NCI-H510A treated with DMSO at 0.1 percent for 48 hours (cell line): ENCODE measurements around the gene AS3MT.
"Not testable (repeated sequence)": the region's sequence is repeated elsewhere in the genome, so short reads cannot be mapped to it uniquely, and the experiment has no call there.

Experiments
- DNase-seq: peaks from one replicate; lab custom pipeline; 2025; lab: John Stamatoyannopoulos, UW

Gene AS3MT, protein sequence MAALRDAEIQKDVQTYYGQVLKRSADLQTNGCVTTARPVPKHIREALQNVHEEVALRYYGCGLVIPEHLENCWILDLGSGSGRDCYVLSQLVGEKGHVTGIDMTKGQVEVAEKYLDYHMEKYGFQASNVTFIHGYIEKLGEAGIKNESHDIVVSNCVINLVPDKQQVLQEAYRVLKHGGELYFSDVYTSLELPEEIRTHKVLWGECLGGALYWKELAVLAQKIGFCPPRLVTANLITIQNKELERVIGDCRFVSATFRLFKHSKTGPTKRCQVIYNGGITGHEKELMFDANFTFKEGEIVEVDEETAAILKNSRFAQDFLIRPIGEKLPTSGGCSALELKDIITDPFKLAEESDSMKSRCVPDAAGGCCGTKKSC

DNA sequence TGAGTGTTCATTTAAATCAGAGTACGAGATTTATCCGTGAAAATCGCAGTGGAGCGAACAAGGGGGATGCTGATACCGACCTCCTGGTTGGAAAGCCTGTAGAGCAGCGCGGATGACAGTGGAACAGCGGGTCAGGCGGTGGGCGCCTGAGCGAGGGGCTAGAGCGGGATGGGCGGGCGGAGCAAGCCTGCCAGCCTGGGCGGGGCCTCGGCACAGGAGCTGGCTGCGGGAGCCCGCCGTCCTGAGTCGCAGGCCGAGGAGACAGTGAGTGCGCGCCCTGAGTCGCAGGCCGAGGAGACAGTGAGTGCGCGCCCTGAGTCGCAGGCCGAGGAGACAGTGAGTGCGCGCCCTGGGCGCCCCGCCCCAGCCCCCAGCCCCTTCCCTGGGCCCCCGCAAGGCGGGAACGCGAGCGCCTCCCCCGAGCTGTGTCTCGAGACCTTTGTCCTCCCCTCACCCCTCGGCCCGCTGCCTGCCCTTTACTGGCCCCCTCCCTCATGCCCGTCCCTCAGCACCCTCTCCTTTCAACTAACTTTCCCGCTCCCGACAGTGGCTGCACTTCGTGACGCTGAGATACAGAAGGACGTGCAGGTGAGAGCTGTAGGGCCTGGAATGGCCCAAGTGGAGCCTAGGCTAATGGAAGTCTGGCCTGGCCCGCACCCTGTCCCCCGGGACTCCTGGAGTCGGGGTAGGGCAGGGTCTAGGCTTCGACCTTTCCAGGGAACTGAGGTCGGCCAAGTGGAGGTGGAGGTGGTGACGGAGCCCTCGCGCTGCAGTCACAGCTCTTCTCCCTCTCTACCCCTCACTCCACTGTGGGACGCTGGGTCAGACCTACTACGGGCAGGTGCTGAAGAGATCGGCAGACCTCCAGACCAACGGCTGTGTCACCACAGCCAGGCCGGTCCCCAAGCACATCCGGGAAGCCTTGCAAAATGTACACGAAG is at the start of gene AS3MT:
Gene AS3MT (plus strand): TSS at position 213 of the 941 bp plus-strand sequence. CDS start 123 bp downstream, at position 336.
- peak; percentile 53 for DNase-seq

DNA sequence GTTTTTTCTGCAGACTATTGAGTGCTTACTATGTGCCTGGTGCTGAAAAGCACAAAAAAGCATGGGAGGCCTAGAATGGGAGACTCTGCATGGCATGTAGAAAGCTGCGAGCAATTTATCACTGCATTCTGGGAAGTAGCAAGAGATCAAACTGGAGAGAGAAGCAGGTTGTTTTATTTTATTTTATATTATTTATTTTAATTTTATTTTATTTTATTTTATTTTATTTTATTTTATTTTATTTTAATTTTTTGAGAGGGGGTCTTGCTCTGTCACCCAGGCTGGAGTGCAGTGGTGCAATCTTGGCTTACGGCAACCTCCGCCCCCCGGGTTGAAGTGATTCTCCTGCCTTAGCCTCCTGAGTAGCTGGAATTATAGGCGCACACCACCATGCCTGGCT is 49.3 kb upstream of the AS3MT start:
- not testable (repeated sequence) for DNase-seq

DNA sequence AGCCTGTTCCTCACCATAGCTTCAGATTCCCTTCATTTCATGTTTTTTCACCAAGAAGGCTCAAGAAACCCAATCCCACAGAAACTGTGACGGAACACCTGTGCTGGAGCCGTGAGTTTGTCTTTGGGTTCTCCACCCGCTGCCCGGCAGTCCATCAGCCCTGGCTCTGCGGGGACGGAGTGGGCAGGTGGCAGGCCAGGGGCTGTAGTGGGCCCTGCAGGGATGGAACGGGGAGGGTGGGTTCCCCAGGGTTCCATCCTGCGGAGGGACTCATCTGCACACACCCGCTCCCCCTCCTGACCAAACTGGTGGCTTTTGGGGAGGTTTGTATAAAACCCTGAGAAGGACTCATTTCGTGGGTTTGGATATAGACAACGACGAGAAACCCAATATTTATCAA is 47.0 kb upstream of the AS3MT start:
- DNase-seq = no peak

DNA sequence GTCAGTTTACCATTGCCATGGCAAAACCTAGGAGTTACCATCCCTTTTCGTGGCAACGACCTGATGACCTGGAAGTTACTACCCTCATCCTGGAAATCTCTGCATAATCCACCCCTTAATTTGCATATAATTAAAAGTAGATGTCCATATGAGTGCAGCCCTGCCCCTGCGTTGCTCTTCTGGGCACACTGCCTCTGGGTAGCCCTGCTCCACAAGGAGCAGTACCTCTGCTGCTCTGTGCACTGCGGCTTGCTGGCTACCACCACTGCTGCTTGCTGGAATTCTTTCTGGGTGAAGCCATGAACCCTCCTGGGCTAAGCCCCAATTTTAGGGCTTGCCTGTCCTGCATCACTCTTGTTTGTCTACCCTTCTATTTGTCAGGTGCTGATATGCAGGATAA is 44.6 kb upstream of the AS3MT start:
- no peak for DNase-seq

DNA sequence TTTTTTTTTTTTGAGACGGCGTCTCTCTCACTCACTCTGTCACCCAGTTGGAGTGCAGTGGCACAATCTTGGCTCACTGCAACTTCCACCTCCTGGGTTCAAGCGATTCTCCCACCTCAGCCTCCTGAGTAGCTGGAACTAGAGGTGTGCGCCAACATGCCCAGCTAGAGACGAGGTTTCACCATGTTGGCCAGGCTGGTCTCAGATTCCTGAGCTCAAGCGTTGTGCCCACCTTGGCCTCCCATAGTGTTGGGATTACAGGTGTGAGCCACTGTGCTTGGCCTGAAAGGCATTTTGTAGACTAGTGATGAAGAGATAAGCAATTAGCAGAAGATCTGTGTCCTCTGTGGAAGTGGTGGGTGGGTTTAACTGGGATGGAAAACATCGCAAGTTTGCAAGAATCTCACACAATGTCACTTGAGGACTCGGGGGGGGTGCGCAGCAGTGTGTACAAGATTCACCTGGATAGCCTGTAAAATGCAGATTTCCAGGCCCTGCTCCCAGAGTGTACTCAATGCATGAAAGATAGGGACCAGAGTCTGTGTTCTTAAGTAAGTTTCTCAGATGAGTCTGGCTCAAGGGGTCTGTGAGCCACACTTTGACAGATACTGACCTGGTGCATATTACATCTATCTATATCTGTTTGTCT is 43.0 kb upstream of the AS3MT start:
- DNase-seq = no peak

DNA sequence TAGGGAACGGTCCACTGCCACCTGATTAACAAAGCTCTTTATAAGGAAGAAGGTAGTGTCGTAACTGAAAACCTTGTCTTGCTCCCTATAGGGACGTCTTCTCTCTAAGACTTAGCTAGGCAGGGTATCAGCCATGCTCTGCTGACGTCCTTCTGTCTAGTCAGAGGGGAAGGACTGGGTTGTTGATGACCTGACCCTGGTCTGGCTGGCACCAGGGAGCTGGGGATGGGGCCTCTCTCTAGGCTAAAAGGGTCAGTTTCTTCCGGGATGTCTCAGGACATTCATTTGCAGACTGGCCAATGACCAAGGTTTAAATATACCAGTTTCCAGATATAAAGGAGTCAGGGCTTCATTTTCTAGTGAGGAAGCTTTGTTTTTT is 41.7 kb upstream of the AS3MT start:
- DNase-seq = no peak

DNA sequence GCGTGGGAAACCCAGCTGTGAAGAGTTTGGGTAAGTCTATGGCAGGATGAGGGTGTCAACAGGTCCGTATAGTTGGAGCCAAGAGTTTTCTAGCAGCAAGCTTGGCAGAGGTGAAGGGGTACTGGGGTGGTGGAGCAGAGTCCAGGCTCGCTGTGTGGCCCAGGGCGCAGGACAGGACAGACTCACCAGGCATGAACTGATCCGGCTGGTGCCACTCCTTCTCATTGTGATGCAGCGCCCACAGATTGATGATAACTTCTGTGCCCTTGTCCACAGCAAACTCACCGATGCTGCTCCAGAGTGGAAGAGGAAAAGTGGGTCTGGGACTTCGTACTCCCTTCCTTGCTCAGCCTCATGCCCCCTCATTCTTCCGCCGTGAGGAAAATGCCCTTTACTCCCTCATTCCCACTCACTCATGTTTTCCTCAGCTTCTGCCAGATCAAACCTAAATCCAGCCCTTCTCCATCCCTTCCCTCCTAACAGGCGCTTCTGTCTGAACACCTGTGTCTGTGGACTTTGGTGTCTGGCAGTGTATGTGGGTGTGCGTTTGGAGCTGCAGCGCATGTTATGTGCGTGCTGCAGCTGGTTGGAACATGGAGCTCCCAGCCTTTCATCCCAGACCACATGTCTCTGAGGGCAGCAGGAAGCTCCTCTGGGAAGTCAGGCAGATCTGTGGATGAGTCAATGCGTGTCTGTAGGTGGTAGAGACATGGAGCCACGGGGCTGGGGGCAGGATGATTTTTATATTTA is 37.8 kb upstream of the AS3MT start:
- DNase-seq = no peak

DNA sequence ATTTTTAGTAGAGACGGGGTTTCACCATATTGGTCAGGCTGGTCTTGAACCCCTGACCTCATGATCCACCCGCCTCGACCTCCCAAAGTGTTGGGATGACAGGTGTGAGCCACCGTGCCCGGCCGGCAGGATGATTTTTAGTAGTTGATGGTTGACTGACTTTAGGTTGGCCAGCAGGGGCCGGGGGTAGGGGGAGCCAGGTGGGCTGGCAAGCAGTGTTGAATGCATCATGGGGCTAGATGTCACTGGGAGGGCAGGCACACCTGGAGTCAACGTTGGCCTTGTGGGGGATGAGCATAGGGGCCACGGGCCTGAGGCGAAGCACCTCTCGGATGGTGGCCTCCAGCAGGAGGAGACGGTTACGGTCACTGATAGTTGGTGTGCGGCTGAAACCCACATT is 37.0 kb upstream of the AS3MT start:
- DNase-seq = no peak

DNA sequence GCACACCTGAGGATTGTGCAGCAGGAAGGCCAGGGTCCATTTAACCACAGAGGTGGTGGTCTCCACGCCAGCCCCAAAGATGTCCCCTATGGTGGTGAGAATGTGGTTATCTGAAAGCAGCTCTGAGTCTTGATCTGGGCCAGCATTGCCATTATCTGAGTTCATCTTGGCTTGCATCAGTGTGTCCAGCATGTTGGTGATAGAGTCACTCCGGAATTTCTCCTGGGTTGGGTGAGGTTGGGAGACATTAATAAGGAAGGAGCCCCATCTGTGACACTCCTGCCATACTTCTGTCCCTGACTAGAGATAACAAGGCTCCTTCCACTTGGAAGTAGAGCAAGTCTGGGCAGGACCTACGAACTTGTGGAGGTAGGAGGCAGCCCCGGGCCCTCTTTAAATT is 36.3 kb upstream of the AS3MT start:
- no peak for DNase-seq

DNA sequence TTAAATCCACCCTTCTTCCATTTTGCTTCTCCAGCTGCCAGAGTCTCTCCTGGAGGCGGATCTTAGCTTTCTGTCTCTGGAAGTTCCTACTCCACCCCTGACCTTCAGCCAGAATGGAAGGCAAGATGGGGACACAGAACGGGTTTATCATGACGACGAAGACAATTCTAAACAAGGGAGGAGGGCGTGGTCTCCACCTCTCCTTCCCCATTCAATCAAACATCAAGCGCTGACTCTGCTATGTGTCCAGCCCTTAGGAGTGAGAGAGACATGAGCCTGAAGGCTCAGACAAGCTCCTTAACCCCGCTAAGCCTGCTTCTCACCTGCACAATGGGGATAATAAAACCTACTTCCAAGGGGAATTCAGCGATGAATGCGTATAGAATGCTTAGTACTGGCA is 35.1 kb upstream of the AS3MT start:
- no peak for DNase-seq

DNA sequence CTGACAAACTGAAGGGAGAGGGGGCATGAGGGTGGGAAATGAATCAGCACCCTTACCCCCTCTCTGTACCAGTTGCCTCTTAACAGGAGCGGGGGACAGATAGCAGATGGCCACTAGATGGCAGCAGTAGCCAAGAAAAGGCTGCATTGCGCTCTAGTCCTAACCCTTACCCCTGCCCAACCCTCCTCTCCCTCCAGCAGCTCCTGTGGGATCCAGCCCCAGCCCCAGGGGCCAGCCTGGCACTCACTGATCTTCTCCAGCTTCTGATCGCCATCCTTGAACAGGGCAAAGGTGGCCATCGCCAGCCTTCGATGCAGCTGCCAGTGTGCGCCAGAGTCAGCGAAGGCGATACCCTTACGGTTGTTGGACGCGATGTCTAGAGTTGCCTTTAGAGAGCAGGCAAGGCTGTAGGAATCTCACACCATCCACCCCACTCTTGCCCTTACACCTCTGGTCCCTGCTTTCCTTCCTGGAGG is 34.2 kb upstream of the AS3MT start:
- DNase-seq = peak; percentile 77

DNA sequence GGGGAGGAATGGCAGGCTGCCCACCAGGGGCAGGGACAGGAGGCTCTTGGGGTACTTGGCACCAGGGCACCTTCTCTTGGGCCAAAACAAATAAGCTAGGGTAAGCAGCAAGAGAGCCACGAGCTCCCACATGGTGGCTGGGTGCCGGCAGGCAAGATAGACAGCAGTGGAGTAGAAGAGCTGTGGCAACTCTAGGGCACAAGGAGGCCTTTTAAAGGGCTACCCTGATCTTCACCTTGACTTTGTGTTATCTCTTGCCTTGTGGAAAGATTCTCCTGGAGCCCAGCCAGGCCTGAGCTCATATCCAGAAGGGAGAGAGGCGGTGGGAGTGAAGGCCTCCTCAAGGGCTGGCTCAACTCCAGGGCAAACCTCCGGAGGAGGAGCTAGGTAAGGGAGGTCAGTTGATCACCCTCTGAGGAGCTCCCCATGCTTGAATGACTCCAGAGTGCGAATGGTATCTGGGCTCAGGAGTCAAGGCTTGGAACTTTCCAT is 32.0 kb upstream of the AS3MT start, which contains the start of gene CYP17A1:
Gene CYP17A1 (minus strand): TSS at position 184 of the 492 bp plus-strand sequence. CDS start 52 bp downstream, at position 132.
- no peak for DNase-seq

DNA sequence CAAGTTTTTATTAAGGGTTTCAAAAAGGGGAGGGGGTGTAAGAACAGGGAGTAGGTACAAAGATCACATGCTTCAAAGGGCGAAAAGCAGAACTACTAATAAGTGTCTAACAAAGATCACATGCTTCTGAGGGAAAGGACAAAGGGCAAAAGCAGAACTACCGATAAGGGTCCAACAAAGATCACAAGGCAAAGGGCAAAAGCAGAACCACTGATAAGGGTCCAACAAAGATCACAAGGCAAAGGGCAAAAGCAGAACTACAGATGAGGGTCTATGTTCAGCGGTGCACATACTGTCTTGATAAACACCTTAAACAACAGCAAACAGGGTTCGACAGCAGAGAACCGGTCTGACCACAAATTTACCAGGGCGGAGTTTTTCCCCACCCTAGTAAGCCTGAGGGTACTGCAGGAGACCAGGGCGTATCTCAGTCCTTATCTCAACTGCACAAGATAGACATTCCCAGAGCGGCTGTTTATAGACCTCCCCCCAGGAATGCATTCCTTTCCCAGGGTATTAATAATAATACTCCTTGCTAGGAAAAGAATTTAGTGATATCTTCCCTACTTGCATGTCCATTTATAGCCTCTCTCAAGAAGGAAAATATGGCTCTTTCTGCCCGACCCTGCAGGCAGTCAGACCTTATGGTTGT is 30.9 kb upstream of the AS3MT start:
- DNase-seq = not testable (repeated sequence)

DNA sequence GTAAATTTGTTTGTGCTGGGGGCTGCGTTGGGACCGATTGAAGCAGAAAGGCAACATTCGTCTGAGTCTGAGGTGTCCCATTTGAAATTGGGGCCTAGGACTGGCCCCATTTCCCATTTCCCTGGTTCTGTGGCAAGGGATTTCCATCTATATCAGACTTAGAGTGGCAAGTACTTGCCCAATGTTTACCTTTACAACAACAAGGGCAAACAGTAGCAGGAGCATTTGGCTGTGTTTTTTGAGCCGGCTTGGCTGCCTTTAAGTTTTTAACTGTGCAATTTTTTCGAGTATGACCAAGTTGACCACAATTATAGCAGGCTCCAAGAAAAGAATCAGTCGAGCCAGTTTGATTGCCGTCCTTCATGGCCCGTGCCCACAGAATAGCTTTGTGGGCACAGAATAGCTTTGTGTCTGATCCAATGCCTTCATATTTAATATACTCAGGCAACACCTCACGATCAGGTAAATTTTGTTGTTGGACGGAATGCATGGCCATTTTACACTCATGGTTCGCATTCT is 27.4 kb upstream of the AS3MT start:
- DNase-seq = no peak

DNA sequence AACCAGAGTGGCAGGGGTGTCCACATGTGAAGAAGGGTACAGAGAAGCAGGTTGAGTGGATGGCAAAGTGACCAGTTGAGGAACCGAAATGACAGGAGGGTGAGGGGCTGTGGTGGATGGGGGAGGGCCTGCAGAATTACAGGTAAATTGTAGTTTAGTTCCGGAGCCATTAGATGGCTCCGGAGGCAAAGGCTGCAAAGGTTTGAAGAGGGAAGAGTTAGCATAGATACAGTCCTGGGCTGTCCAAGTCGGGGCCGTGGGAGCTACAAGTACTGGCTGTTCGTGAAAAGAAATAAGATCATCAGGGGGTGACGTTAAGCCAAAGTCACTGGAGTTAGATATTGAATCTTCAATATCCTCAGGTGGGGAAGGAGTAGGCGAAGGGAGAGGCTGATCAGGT is 26.1 kb upstream of the AS3MT start:
- not testable (repeated sequence) for DNase-seq

DNA sequence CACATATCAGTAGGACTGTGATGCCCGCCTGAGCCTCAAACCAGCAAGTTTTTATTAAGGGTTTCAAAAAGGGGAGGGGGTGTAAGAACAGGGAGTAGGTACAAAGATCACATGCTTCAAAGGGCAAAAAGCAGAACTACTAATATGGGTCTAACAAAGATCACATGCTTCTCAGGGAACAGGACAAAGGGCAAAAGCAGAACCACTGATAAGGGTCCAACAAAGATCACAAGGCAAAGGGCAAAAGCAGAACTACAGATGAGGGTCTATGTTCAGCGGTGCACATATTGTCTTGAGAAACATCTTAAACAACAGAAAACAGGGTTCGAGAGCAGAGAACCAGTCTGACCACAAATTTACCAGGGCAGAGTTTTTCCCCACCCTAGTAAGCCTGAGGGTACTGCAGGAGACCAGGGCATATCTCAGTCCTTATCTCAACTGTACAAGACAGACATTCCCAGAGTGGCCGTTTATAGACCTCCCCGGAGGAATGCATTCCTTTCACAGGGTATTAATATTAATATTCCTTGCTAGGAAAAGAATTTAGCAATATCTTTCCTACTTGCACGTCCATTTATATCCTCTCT is 25.0 kb upstream of the AS3MT start:
- not testable (repeated sequence) for DNase-seq

DNA sequence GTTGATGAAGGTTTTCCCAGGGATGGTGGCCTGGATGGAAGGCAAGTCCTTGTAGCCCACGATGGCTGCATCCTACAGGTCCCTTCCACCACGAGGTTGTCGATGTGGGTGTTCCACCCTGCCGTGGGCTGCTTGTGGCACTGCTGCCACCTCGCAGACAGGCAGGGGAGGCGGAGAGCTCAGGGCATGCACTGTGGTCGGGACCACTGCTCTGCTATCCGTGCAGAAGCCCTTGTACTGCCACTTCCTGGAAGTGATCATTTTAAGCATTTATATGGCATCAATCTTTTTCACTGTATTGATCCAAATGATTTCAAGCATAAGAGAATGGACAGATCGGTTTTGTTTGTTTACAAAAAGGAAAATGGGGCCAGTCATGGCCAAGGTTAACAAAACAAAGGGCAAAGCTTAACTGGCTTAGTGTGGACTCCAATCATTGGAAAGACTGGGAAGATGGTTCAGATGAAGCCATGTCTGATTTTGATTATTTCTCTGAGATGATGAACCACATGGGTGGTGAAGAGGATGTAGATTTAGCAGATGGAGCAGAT is 23.8 kb upstream of the AS3MT start:
- no peak for DNase-seq

DNA sequence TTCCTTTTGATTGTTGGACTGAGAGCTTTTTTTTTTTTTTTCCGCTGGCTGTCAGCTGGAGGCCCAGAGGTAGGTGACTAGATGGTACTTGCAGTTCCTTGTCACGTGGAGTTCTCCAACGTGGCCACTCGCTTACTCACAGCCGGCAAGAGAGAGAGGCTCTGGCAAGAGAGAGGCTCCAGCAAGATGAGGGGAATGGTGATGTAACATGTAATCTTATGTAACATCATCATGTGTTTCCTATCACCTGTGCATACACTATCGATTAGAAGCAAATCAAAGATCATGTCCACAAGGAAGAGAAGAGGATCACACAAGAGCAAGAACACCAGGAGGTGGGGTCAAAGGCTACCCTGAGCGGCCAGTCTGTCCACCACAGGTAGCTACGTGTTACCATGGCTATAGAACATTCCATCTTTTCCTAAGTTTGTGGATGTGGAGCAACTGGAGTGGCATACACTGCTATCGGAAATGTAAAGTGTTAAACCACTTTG is 19.2 kb upstream of the AS3MT start:
- DNase-seq = no peak

DNA sequence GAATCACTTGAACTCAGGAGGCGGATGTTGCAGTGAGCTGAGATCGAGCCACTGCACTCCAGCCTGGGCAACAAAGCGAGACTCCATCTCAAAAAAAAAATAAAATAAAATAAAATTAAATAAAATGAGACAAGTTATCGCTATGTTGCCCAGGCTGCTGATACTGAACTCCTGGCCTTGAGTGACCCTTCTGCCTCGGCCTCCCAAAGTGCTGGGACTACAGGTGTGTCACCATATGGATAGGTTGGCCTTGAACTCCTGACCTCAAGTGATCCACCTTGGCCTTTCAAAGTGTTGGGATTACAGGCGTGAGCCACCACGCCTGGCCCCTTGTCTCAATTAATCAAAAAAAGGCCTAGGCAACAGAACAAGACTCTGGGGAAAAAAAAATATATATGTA is 16.0 kb upstream of the AS3MT start:
- not testable (repeated sequence) for DNase-seq
